HepG2 (cell line): ENCODE data around the gene POU3F1. TPM values are rescaled to one million over a fixed set of nuclear protein-coding genes. Genes with fewer than 3 reads are reported as not detected.

ENCODE experiments used
- ATAC-seq: fragments of 200-7000 bp; cut with Tn5 transposase; 3 replicates; pipeline ENCODE4 v1.9.1; 2020; ENCODE audit warnings: mild to moderate bottlenecking, moderate library complexity
- BruUV-seq: library from RNA; stranded (reverse); fragments of 400-500 nt; replicated peaks from 2 replicates; lab custom pipeline; 2021; lab: Mats Ljungman, UMichigan
- CTCF ChIA-PET: fragments of 300-600 bp; formaldehyde crosslinking; extraction: SDS; loops from one replicate; lab custom pipeline; 2021; ENCODE audit warnings: low total read pairs, inconsistent platforms, low intra/inter-chr PET ratio; lab: Yijun Ruan, JAX
- POLR2A ChIA-PET: fragments of 350-600 bp; sonication (Branson Sonifier 250); formaldehyde crosslinking; loops from one replicate; lab custom pipeline; 2020; ENCODE audit warnings: antibody characterized with exemption, inconsistent platforms; lab: Yijun Ruan, JAX
- DNase-seq: peaks from one replicate; pipeline ENCODE4 v3.0.0-alpha.2; 2015; ENCODE audit warnings: low spot score
- FAIRE-seq: peaks from 3 replicates; lab custom pipeline; 2011; peaks lifted over from hg19 to GRCh38; lab: Jason Lieb, UNC
- H2AFZ ChIP-seq: one replicate; pipeline ENCODE4 v1.6.1; 2011; ENCODE audit warnings: low read length, inconsistent platforms
- H3K27ac ChIP-seq: fragments of 300-600 bp; 3 replicates; pipeline ENCODE4 v1.8.0; 2011; ENCODE audit warnings: mixed run types, mild to moderate bottlenecking, mixed read lengths, low read length, inconsistent platforms; ENCODE audit not compliant: insufficient read depth; ENCODE audit errors: extremely low read length
- H3K27me3 ChIP-seq, 2 experiments: fragments of 200-600 bp in 1 of 2; 2 replicates in 1 of 2; 3 replicates in 1 of 2; pipeline versions ENCODE4 v1.6.0 to v1.8.0; 2011; ENCODE audit warnings: low read length in 2 of 2, mild to moderate bottlenecking in 2 of 2, moderate library complexity in 2 of 2, inconsistent platforms in 1 of 2; ENCODE audit not compliant: insufficient read depth in 2 of 2, control insufficient read depth in 1 of 2
- H3K36me3 ChIP-seq, 2 experiments: fragments of 200-600 bp in 1 of 2; replicated peaks in 1 of 2; 2 replicates in 1 of 2; 3 replicates in 1 of 2; pipeline versions ENCODE4 v1.5.1 to v1.8.0; 2011; ENCODE audit warnings: low read length in 2 of 2, inconsistent platforms in 1 of 2; ENCODE audit not compliant: insufficient read depth in 2 of 2, control insufficient read depth in 1 of 2
- H3K4me1 ChIP-seq: 2 replicates; pipeline ENCODE4 v1.5.1; 2012; ENCODE audit warnings: low read length, inconsistent platforms; ENCODE audit not compliant: insufficient read depth
- H3K4me2 ChIP-seq: 2 replicates; pipeline ENCODE4 v1.6.0; 2011; ENCODE audit warnings: low read depth, low read length, inconsistent platforms
- H3K4me3 ChIP-seq, 3 experiments: fragments of 200-600 bp in 1 of 3; sonication (generic), shearing (Covaris generic) in 1 of 3; replicated peaks in 1 of 3; 2 replicates each; pipeline ENCODE4 v1.5.1; 2011 to 2016; ENCODE audit warnings: low read length in 3 of 3, inconsistent platforms in 2 of 3, low read depth in 2 of 3, mild to moderate bottlenecking in 2 of 3, control low read depth in 1 of 3, mixed read lengths in 1 of 3; ENCODE audit not compliant: insufficient read depth in 1 of 3
- H3K79me2 ChIP-seq: one replicate; pipeline ENCODE4 v1.6.1; 2011; ENCODE audit warnings: low read length, inconsistent platforms; ENCODE audit not compliant: insufficient read depth
- H3K9ac ChIP-seq: 2 replicates; pipeline ENCODE4 v1.6.0; 2011; ENCODE audit warnings: mild to moderate bottlenecking, low read depth, low read length, inconsistent platforms; ENCODE audit not compliant: insufficient read depth
- H3K9me3 ChIP-seq: 2 replicates; pipeline ENCODE4 v1.5.1; 2012; ENCODE audit warnings: mild to moderate bottlenecking, low read length
- H4K20me1 ChIP-seq: 2 replicates; pipeline ENCODE4 v1.6.0; 2011; ENCODE audit warnings: inconsistent platforms, mild to moderate bottlenecking, low read length, moderate library complexity; ENCODE audit not compliant: insufficient read depth
- ARNT2 ChIP-seq: sonication (generic); formaldehyde crosslinking; IDR thresholded peaks from 2 replicates; pipeline ENCODE4 v1.8.0; 2022; ENCODE audit warnings: mild to moderate bottlenecking, low read depth, missing genetic modification reagents, moderate library complexity
- CAMTA2 ChIP-seq: sonication (generic); formaldehyde crosslinking; IDR thresholded peaks from 2 replicates; pipeline ENCODE4 v1.4.0; 2020; ENCODE audit warnings: mild to moderate bottlenecking, missing genetic modification reagents, borderline replicate concordance
- DMAP1 ChIP-seq: IDR thresholded peaks from 2 replicates; pipeline ENCODE4 v1.6.1; 2016
- GFI1 ChIP-seq: sonication (generic); formaldehyde crosslinking; IDR thresholded peaks from 2 replicates; pipeline ENCODE4 v1.5.0; 2020; ENCODE audit warnings: missing genetic modification reagents, mild to moderate bottlenecking, borderline replicate concordance
- KDM2A ChIP-seq: sonication (generic); formaldehyde crosslinking; IDR thresholded peaks from 2 replicates; pipeline ENCODE4 v1.4.0; 2020; ENCODE audit warnings: low read depth, missing genetic modification reagents, borderline replicate concordance
- SATB2 ChIP-seq: sonication (generic); formaldehyde crosslinking; IDR thresholded peaks from 2 replicates; pipeline ENCODE4 v1.5.0; 2020; ENCODE audit warnings: missing genetic modification reagents
- SP140L ChIP-seq: sonication (generic); formaldehyde crosslinking; IDR thresholded peaks from 2 replicates; pipeline ENCODE4 v1.4.0; 2020; ENCODE audit warnings: missing genetic modification reagents, borderline replicate concordance
- TCF7 ChIP-seq: sonication (generic); IDR thresholded peaks from 2 replicates; pipeline ENCODE4 v1.6.1; 2016; ENCODE audit warnings: antibody characterized with exemption, low read depth
- ZBTB38 ChIP-seq: sonication (generic); formaldehyde crosslinking; IDR thresholded peaks from 2 replicates; pipeline ENCODE4 v1.5.1; 2020; ENCODE audit warnings: mild to moderate bottlenecking, missing genetic modification reagents
- ZNF616 ChIP-seq: sonication (generic); formaldehyde crosslinking; IDR thresholded peaks from 2 replicates; pipeline ENCODE4 v1.5.0; 2020; ENCODE audit warnings: low read depth, mild to moderate bottlenecking, missing genetic modification reagents
- ZNF740 ChIP-seq: sonication (generic); formaldehyde crosslinking; IDR thresholded peaks from 2 replicates; pipeline ENCODE4 v1.4.0; 2020; ENCODE audit warnings: missing genetic modification reagents
- WGBS: methylation state at CpG from one replicate; pipeline ENCODE4 v1.1.6; 2017; ENCODE audit warnings: low lambda C conversion rate; 5-methylcytosine and 5-hydroxymethylcytosine counted together
- in situ Hi-C: cut with HindIII; loops from 2 replicates; pipeline ENCODE4 v1.10.0; 2017; ENCODE audit warnings: low pct_unique_long_range_greater_than_20kb; ENCODE audit not compliant: extremely low pct_ligation_motif_present
- intact Hi-C: fragments of 100-400 bp; cut with micrococcal nuclease; formaldehyde crosslinking; loops from one replicate; pipeline ENCODE4 v1.10.0; 2022; ENCODE audit not compliant: unreplicated experiment
- polyA plus RNA-seq, 8 experiments: library from polyadenylated mRNA; depleted of rRNA in 3 of 8; stranded (reverse) in 7 of 8; unstranded in 1 of 8; fragments of >200 nt; fragmentation: Illumina TruSeq in 4 of 8; extraction: Trizol in 4 of 8; gene quantifications; 2 replicates each; pipeline versions ENCODE4 v1.2.1 to v1.2.3, GENCODE V29; 2011 to 2016; ENCODE audit warnings: low read depth in 4 of 8, missing spikeins in 1 of 8, mixed read lengths in 1 of 8; ENCODE audit not compliant: insufficient read depth in 1 of 8
- total RNA-seq, 5 experiments: library from RNA; depleted of rRNA; stranded (reverse); fragments of >200 nt; fragmentation: Illumina TruSeq; extraction: Trizol; gene quantifications; 2 replicates each; pipeline ENCODE4 v1.2.3, GENCODE V29; 2016; ENCODE audit warnings: low read depth in 1 of 5
- TF ChIP-seq, protein P1 (sequence below): sonication (generic); formaldehyde crosslinking; conservative IDR thresholded peaks from 2 replicates; pipeline ENCODE4 v1.8.0; 2022; ENCODE audit warnings: missing genetic modification reagents

Gene POU3F1
- total and polyA plus RNA-seq, 2 of the 13 experiments (the other 11 are each of a cell fraction or from before 2014, with no cell fraction given) = not detected

DNA sequence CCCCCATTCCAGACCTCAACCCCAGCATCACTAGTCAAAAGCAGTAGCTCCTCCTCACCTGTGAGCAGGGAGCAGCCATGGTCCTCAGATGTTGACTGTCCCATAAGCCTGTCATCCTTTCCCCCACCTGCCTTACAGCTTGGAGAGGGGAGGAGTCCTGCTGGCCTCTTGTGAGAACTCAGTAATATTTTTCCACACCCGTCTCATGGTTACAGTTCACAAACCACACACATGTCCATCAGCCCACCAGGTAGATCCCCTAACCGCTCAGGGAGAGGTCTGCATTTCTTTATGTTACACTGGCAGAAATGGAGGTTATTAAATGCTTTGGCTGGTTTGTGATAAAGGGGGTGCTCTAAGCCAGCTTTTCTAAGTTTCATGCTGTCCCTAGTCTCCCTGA lies 26.3 kb upstream of the POU3F1 start:
- H3K9me3 ChIP-seq = no peaks in the 10 kb centered on the region
- H3K4me2 ChIP-seq = no peak overlapping the region
- H4K20me1 ChIP-seq = no peaks in the 10 kb centered on the region
- H3K4me1 ChIP-seq = peaks cover 10% of the 10 kb centered on the region
- H3K79me2 ChIP-seq = no peaks in the 10 kb centered on the region
- in situ Hi-C loops = no loop called here
- peaks cover 0 to 1% of the 10 kb centered on the region in 2 experiments; a peak in 1 of 5 replicates for H3K27me3 ChIP-seq
- TF ChIP-seq CAMTA2 (CRISPR knock-in tag) = no peak
- TF ChIP-seq SP140L (CRISPR knock-in tag) = no peak
- TF ChIP-seq ZBTB38 (CRISPR knock-in tag) = no peak
- TF ChIP-seq, protein P1, sequence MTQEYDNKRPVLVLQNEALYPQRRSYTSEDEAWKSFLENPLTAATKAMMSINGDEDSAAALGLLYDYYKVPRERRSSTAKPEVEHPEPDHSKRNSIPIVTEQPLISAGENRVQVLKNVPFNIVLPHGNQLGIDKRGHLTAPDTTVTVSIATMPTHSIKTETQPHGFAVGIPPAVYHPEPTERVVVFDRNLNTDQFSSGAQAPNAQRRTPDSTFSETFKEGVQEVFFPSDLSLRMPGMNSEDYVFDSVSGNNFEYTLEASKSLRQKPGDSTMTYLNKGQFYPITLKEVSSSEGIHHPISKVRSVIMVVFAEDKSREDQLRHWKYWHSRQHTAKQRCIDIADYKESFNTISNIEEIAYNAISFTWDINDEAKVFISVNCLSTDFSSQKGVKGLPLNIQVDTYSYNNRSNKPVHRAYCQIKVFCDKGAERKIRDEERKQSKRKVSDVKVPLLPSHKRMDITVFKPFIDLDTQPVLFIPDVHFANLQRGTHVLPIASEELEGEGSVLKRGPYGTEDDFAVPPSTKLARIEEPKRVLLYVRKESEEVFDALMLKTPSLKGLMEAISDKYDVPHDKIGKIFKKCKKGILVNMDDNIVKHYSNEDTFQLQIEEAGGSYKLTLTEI (CRISPR knock-in tag) = no peak
- no peak for TF ChIP-seq GFI1 (CRISPR knock-in tag)
- no peak for TF ChIP-seq ARNT2
- no peak for TF ChIP-seq TCF7
- no peak for TF ChIP-seq KDM2A
- no peak for TF ChIP-seq ZNF740 (CRISPR knock-in tag)
- no peak for TF ChIP-seq ZNF616 (CRISPR knock-in tag)
- no peak for TF ChIP-seq DMAP1 (CRISPR knock-in tag)
- no peak for TF ChIP-seq SATB2
- ATAC-seq (no peak), FAIRE-seq (no peak), DNase-seq (no peak)
- H2AFZ ChIP-seq = no peak overlapping the region
- H3K36me3 ChIP-seq = no peaks in the 10 kb centered on the region
- ChIA-PET CTCF (no interaction called here), POLR2A (interaction anchor here (2.2 kb wide), 1 partner anchor 9 kb away, joined by 6 read pairs; no protein-coding TSS in a partner anchor)
- no peak overlapping the region for H3K4me3 ChIP-seq
- WGBS = 32% methylated on average over 2 of the region's 2 CpGs
- no peak overlapping the region for H3K27ac ChIP-seq
- BruUV-seq = no TSS peak
- no peak overlapping the region for H3K9ac ChIP-seq
- intact Hi-C loops = no loop called here
